KG1 (cell line): ENCODE data around the gene DPY19L3.
"Not testable (repeated sequence)": the region's sequence is repeated elsewhere in the genome, so short reads cannot be mapped to it uniquely, and the experiment has no call there.

Experiments used
- DNase-seq: peaks from one replicate; lab custom pipeline; 2025; lab: John Stamatoyannopoulos, UW

DPY19L3 gene

DNA sequence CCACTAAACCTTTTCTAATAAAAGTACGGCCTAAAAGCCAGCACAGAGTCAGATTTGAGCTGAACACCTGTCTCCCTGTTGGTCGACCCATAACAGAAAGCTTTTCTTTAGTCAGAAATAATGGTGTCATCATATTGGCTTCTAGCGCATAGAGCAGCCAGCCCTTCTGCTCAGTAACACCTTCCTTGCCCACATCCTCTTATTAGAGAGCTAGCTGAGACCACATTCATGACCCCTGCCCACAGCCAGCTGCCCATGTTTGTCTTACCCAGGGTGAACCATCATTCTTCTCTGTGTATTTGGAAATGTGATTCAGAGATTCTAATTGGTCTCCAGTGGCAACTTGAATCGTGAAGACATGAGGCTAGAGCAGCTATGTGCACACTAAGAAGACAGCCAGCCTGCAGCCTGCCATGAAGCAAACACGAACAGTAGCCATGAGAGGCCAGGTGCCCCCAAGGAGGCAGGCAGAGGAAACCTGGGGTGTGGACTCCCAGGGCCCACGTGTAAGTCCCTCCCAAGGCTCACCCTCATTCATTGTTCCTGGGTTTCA is 93.2 kb downstream of the DPY19L3 start:
- DNase-seq: no peak

DNA sequence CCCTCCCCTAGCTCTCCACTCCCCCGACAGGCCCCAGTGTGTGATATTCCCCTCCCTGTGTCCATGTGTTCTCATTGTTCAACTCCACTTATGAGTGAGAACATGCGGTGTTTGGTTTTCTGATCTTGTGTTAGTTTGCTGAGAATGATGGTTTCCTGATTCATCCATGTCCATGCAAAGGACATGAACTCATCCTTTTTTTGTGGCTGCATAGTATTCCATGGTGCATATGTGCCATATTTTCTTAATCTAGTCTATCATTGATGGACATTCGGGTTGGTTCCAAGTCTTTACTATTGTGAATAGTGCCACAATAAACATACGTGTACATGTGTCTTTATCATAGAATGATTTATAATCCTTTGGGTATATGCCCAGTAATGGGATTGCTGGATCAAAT is 106.9 kb downstream of the DPY19L3 start:
- DNase-seq: not testable (repeated sequence)

DNA sequence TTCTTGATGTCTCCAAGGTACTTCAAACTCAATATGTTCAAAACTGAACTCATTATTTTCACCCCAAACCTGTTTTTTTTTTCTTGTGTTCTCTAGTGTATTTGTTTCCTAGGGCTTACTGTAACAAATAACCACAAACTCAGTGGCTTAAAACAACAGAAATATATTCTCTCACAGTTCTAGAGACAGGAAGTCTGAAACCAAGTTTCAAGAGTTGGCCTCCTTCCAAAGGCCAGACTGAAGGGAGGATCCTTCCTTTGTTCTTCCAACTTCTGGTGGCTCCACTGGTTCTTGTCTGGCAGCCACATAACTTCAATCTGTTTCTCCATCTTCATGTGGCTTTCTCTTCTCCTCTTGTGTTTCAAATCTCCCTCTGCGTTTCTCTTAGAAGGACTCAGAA is 113.5 kb downstream of the DPY19L3 start:
- peak; percentile 2 for DNase-seq

DNA sequence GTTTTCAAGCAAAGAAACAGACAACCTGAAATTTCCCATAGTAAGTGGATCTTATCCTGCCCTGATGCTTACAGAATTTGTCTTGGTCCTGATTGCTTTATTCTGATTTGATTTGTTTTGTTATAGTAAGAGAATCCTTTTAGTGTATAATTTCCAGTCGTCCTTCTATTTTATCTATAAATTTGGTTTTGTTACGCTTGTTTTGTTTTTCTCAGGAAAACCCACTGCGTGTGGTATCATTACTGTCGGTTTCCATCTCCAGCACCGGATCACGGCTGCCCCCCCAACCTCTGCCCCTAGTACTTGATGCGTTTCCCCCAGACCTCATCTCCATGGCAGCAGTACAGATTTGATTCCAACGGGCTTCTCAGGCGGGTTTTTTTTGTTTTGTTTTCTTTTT is 117.4 kb downstream of the DPY19L3 start:
- DNase-seq: no peak

GRCh38 chr19:32526895-32527294 is 121.3 kb downstream of the DPY19L3 start:
- DNase-seq: no peak

DNA sequence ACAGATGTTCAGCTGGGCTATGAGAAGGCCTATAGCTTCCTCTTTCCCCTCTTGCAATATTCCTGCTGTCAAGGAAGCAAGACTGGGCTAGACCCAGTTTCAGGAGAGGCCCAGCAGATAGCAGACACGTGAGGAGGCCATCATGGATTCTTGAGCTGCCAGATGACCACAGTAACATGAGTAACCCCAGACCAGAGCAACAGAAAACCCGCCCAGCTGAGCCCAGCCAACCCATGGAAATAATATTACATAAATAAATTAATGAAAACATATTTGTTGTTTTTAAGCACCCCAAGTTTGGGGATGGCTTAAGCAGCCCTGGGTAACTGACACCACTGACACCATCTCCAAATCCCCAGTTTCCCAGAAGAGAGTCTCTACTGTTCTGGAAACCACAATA is 125.2 kb downstream of the DPY19L3 start:
- DNase-seq: no peak

DNA sequence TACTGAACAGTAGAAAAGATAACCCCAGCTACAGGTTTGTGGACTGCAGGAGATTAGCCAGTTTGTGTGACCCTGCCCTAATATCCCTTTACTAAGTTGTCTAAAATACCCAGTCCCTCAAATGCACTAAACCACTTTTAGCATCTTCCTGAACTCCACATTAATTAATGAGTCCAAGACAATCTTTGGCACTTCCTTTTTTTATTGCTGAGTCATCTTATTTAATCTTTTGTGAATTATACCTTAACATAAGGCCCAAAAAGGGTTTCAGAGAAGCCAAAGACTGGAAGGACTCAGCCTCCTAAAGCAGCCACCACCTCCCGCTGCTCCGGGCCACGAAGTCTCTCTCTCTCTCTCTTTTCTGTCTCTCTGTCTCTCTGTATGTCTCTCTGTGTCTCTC is 126.7 kb downstream of the DPY19L3 start:
- DNase-seq: no peak
